GM12874 (cell line): ENCODE measurements around the gene TBC1D9.

ENCODE experiments used
- CTCF ChIP-seq: IDR thresholded peaks from 2 replicates; pipeline ENCODE4 v1.5.1; 2011; ENCODE audit warnings: low read depth, mild to moderate bottlenecking, control low read depth, low read length, moderate library complexity; ENCODE audit not compliant: insufficient read depth

Gene TBC1D9

GRCh38 chr4:140740422-140740821 lies 15.8 kb downstream of the TBC1D9 start:
- TF ChIP-seq CTCF, result no peak

- TF ChIP-seq CTCF, result no peak
Measured at GRCh38 chr4:140739971-140740370, 16.2 kb downstream of the TBC1D9 start.

GRCh38 chr4:140738139-140738538 lies 18.0 kb downstream of the TBC1D9 start:
- no peak for TF ChIP-seq CTCF

- no peak for TF ChIP-seq CTCF
Measured at GRCh38 chr4:140736669-140737343, 19.4 kb downstream of the TBC1D9 start.

GRCh38 chr4:140735779-140736391 lies 20.3 kb downstream of the TBC1D9 start:
- TF ChIP-seq CTCF, result no peak

- TF ChIP-seq CTCF, result no peak
Measured at GRCh38 chr4:140735317-140735716, 20.9 kb downstream of the TBC1D9 start.

- no peak for TF ChIP-seq CTCF
Measured at GRCh38 chr4:140732780-140733179, 23.4 kb downstream of the TBC1D9 start.
